NCI-H345 treated with DMSO at 0.1 percent for 48 hours (cell line): ENCODE measurements around the gene LMNB1.
"Not testable (repeated sequence)": the region's sequence is repeated elsewhere in the genome, so short reads cannot be mapped to it uniquely, and the experiment has no call there.

Experiments
- DNase-seq: peaks from one replicate; lab custom pipeline; 2025; ENCODE audit not compliant: unreplicated experiment; lab: John Stamatoyannopoulos, UW

The LMNB1 gene

DNA sequence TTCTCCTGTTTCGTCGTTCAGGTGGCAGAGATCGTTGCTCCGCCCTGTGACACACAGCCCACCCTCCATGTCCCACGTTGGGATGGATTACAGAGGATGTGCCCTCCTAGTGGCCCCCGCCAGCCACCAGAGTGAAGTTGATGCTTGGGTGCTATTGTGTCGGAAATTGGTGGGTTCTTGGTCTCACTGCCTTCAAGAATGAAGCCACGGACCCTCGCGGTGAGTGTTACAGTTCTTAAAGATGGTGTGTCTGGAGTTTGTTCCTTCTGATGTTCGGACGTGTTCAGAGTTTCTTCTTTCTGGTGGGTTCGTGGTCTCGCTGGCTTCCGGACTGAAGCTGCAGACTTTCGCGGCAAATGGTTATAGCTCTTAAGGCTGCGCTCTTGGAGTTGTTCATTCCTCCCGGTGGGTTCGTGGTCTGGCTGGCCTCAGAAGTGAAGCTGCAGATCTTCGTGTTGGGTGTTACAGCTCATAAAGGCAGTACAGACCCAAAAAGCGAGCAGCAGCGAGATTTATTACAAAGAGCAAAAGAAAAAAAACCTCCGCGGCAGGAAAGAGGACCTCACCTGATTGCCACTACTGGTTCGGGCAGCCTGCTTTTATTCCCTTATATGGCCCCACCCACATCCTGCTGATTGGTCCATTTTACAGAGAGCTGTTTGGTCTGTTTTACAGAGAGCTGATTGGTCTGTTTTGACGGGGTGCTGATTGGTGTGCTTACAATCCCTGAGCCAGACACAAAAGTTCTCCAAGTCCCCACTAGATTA, 76.8 kb downstream of the LMNB1 start:
- DNase-seq = not testable (repeated sequence)

GRCh38 chr5:126854526-126855110, 77.7 kb downstream of the LMNB1 start:
- DNase-seq = no peak

GRCh38 chr5:126855266-126855665, 78.3 kb downstream of the LMNB1 start:
- no peak for DNase-seq

DNA sequence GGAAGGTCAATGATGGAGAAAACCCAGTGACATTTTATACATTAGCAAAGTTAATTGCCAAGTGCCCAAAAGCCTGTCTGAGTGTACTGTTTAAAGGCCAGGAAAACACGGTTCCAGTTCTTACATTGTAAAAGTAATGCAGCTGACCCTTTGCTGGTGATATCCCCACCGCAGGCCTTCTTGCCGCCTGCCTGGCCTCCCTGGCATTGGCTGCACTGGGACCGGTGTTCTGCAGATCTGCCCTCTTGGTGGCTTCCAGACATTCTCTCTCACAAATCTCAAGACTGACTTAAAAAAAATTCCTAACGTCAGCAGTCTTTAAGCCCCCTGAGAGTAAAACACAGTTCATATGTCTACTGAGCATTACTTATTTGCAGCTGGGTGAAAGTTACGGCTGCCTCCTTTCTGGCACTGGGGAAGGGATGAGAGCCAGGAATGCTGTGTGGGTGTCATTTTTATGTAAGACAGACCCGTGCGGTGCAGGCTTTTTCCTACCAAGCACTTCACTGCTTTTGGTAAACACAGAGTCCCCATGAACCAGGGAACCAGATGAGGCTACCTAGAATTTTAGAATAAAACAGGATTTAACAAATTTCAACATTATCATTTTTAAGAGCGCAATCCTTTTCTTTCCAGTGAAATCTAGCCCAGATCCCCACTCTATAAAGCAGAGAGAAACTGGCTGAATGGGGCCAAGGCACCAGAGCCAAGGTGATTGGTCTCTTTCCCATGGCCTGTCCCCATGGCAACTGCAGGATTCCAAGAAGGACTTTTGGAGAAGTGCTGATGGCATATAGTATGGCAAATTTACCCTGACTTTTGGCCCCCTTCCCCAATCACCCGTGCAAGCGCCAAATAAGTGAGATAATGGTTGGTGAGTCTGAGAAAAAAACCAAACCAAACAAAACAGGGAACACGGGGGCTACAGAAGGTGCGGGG, 80.8 kb downstream of the LMNB1 start:
- DNase-seq = no peak

DNA sequence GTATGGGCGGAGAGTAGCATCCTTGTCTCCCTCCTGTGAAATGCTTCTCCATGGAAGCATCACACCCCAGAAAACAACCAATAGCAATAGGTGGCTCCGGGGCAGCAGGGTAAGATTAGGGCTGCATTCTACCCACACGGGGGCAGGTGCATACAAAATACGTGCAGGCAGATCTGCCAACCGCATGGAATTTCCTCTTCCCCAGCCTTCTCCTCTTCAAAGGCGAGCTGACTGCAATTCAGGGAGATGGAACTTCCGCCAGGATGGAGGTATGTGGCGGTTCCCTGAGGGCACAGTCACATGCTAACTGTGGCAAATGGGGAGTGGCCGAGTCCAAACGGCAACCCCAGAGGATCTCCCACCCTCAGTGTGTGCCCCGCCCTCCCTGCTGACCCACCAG, 81.5 kb downstream of the LMNB1 start:
- DNase-seq = no peak

- DNase-seq = no peak
Observed at GRCh38 chr5:126863402-126863801, 86.5 kb downstream of the LMNB1 start.

GRCh38 chr5:126864042-126864688, 87.2 kb downstream of the LMNB1 start:
- DNase-seq = no peak

- no peak for DNase-seq
Observed at GRCh38 chr5:126865299-126865698, 88.4 kb downstream of the LMNB1 start.

DNA sequence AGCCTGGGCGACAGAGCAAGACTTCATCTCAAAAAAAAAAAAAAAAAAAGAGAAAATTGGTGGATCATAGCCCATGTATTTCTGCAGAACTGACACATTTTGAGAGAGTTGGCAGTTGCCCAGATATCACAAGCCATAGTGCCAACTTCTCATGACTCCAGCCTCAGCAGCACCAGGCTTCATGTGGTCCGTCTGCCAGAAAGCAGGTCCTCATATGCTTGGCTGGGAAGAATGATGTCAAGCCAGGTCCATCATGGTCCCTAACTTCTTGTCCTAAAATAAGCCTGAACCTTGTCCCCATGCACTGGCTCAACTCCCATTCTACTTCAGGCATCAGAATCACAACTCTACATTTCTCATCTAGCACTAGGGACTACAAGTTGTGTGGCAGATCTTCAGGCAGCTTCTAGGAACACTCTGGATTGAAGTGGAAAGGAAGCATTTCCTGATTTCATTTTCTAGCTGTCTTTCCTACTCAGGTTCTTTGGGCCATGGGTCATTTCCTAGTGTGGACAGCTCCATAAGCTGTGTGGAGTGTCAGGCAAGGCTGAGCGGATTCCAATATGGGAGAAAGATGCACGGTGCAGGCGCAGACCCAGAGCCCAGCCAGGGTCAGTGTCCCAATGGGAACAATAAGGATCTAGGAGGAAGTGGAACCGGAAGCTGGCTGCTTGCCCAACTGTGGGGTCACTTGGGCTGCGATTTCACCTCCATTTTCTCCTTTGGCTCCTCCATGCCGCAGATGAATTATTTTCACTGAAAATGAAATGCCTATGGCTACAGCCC, 90.1 kb downstream of the LMNB1 start:
- DNase-seq = no peak

- DNase-seq = no peak
Observed at GRCh38 chr5:126868338-126869004, 91.5 kb downstream of the LMNB1 start.

- peak; percentile 65 for DNase-seq
Observed at GRCh38 chr5:126869005-126869451, 92.1 kb downstream of the LMNB1 start.

- DNase-seq = no peak
Observed at GRCh38 chr5:126871441-126871840, 94.5 kb downstream of the LMNB1 start.

DNA sequence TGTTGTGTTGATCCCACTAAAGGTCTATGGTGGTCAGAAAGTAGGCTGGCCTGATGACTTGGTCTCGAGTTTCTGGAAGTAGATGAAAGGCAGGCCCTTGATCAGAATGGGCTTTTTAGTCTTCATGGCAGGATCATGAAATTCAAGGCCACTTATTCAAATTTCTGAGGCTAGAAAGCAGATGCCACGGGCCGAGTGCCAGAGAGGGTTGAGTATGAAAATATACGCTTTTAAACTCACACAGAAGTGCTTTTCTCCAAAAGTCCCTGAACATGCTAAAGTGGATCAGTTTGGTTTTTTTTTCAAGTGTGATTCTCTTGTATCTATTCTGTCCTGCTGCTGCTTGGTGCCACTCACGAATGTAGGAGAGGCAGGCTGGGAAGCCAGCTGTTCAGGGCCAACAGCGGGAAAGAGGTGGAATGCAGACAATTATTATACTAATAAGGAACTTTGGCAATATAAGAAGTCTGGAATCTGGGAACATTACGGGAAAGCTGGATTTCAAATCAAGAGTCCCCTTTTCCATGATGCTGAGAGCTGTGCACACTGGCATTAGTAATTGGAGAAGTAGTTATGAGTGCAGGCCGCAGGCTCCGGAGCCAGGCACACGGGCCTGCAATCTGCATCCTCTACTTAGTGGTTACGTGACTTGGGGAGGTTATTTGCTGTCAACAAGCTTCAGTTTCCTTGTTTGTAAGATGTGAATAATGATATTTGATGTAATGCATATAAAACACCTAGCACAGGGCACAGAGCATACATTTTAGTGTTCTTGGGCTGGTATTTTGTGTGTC, 95.8 kb downstream of the LMNB1 start:
- DNase-seq = no peak

DNA sequence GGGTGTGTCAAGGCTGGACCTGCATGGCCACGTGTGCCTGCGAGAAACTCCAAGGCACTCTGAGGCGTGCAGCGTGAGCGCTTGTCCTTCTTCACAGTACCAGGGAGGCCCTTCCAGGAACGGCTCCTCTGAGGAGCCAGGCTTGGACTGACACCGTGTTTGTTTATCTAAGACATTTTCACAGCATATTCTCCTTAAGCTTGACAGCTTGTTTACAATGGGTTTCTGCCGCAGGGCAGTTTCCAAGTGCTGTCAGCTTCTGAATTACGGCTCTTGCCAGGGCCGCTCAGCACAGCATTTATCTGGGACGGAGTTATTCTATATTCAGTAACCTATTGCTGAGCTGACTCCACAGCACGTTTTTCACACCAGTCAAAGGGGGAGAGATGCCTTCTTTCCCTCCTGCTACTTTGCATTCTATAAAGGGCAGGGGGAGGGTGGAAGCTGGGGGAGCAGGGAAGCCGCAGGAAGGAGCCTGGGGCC, 98.4 kb downstream of the LMNB1 start:
- no peak for DNase-seq

DNA sequence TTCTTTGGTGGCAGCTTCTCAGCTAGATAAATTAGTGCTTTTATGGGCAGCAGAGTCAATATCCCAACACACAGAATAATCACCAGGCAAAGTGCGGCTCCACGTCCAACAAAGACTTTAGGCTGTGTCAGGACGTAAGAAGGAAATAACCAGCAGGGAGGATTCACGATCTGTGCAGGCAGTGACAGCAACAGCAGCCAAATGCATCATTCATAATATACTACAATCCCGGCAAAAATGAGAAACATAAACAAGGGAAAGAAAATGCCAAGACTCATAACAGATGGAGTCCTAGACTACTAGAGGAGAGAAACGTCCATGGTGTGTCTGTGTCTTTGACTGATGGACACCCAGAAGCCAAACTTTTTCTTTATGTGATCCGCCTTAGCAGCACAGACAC, 100.7 kb downstream of the LMNB1 start:
- DNase-seq = no peak

GRCh38 chr5:126878085-126878484, 101.1 kb downstream of the LMNB1 start:
- DNase-seq = no peak

DNA sequence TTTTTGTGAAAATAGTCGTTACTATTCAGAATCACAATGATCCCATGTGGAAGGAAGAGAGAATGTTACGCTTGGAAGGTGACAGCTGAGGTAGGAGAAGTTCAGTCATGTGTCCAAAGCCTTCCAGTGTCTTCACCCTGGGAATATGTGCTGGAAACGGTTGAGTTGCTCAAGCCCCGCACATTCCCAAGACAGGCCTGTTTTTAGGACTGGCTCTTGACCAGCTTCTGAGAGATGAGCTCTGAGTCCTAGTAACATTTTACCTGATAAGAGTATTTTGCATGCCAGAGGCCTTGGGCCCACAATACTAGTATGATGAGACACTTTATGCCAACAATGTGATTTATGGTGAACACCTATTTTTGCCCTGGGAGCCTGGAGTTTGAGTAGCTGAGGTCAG, 101.7 kb downstream of the LMNB1 start:
- DNase-seq = no peak

DNA sequence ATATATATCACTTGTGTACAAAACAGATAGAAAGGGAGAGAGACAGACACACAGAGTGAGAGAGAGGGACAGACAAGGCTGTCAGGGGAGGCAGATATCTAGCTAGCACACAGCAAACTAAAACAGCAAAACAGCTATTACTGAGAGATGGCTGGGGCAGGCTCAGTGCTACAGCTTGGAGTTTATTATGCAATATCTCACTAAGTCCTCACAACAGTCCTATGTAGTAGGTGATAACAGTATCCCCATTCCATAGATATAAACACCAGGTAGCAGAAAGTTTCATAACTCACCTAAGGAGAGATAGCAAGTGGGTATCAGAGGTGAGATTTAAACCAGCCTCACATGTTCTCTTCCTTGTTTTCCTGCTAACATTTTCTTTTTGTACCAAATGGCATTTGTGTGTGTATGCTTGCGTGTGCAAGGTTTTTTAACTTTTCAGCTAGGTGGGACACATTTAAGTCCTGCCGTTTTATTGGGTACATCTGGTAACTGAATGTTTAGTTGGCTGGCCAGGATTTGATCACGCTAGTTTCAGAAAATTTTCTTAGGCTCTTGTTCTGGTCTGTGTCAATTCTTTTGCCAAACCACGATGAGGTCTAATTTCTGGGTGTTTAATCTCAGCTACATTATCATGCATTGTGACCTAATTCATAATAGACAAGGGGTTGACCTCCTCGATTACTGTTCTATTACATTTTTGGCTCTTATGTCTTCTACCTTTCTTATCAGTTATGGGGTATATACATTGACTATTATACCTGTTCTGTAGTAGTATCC, 105.1 kb downstream of the LMNB1 start:
- no peak for DNase-seq
